GM06990 (cell line): ENCODE measurements around the gene TRMT44.

Experiments used
- DNase-seq: peaks from one replicate; pipeline ENCODE4 v3.0.0-alpha.2; 2011; ENCODE audit not compliant: insufficient read length; ENCODE audit errors: extremely low read depth
- H3K27me3 ChIP-seq: replicated peaks from 2 replicates; pipeline ENCODE4 v1.6.0; 2011; ENCODE audit warnings: low read length; ENCODE audit not compliant: control insufficient read depth, insufficient read depth
- H3K36me3 ChIP-seq: 2 replicates; pipeline ENCODE4 v1.5.1; 2011; ENCODE audit warnings: low read length; ENCODE audit not compliant: control insufficient read depth, insufficient read depth
- H3K4me3 ChIP-seq: replicated peaks from 2 replicates; pipeline ENCODE4 v1.5.1; 2011; ENCODE audit warnings: low read depth, mild to moderate bottlenecking, control low read depth, low read length
- TF ChIP-seq, protein P1 (sequence below): IDR thresholded peaks from 2 replicates; pipeline ENCODE4 v1.5.1; 2011; ENCODE audit warnings: low read length, control low read depth, mild to moderate bottlenecking, inconsistent platforms; ENCODE audit not compliant: insufficient read depth, poor library complexity, severe bottlenecking

TRMT44 gene

DNA sequence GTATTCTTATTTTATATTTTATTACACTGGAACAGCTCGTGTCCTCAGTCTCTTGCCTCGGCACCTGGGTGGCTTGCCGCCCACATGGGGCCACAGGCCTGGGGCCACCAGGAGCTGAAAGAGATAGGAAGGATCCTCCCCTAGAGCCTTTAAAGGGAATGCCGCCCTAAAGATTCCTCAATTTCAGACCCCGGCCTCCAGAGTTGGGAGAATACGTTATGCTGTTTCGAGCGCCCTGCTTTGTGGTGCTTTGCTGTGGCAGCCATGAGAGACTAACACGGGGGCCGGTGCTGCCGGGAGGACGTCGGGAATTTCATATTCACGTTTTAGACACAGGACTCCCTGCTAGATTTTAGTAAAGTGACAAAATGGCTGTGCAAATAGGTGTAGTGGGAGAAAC, 33.3 kb upstream of the TRMT44 start:
- no peaks in the 10 kb centered on the region for H3K27me3 ChIP-seq
- H3K4me3 ChIP-seq: no peak overlapping the region
- DNase-seq: no peak
- H3K36me3 ChIP-seq: peaks cover 11% of the 10 kb centered on the region
- TF ChIP-seq, protein P1, sequence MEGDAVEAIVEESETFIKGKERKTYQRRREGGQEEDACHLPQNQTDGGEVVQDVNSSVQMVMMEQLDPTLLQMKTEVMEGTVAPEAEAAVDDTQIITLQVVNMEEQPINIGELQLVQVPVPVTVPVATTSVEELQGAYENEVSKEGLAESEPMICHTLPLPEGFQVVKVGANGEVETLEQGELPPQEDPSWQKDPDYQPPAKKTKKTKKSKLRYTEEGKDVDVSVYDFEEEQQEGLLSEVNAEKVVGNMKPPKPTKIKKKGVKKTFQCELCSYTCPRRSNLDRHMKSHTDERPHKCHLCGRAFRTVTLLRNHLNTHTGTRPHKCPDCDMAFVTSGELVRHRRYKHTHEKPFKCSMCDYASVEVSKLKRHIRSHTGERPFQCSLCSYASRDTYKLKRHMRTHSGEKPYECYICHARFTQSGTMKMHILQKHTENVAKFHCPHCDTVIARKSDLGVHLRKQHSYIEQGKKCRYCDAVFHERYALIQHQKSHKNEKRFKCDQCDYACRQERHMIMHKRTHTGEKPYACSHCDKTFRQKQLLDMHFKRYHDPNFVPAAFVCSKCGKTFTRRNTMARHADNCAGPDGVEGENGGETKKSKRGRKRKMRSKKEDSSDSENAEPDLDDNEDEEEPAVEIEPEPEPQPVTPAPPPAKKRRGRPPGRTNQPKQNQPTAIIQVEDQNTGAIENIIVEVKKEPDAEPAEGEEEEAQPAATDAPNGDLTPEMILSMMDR: no peak

DNA sequence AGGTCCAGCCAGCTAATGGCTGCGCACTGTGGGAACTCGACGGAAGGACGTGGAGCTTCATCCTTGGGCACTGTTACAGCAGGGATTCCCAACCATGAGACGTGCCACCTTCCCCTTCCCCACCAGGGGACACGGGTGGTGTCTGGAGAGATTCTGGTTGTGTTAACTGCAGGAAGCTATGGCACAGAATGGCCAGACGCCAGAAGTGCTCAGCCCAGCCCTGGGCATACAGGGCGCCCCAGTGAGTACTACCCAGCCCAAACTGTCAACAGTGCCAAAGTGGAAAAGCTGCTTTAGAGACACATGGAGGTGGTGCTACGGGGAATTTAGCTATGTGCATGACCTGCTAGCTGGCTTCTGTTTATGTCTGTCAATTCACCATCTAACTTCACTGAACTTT, 32.8 kb upstream of the TRMT44 start:
- peaks cover 14% of the 10 kb centered on the region for H3K36me3 ChIP-seq

DNA sequence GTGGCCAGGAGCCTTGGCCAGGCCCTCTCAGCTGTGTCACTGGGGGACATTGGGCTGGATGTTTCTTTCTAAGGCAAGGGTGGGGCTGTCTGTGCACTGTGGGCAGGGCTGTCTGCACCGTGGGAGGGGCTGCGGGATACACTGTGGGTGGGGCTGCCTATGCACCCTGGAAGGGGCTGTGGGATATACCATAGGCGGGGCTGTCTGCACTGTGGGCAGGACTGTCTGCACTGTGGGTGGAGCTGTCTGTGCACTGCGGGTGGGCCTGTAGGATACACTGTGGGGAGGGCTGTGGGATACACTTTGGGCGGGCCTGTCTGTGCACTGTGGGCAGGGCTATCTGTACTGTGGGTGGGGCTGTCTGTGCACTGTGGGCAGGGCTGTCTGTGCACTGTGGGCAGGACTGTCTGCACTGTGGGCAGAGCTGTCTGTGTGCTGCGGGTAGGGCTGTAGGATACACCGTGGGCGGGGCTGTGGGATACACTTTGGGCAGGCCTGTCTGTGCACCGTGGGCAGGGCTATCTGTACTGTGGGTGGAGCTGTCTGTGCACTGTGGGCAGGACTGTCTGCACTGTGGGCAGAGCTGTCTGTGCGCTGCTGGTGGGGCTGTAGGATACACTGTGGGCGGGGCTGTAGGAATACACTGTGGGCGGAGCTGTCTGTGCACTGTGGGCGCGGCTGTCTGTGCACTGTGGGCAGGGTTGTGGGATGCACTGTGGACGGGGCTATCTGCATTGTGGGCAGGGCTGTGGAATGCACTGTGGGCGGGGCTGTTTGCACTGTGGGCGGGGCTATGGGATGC, 31.1 kb upstream of the TRMT44 start:
- Histone ChIP-seq H3K4me3 (no peak overlapping the region), H3K27me3 (no peaks in the 10 kb centered on the region), H3K36me3 (peaks cover 21% of the 10 kb centered on the region)
- DNase-seq: no peak
- TF ChIP-seq, protein P1: no peak

More for the DNA sequence above, 32.8 kb upstream of the TRMT44 start:
- Histone ChIP-seq H3K4me3 (no peak overlapping the region), H3K27me3 (no peaks in the 10 kb centered on the region)
- TF ChIP-seq, protein P1: no peak
- DNase-seq: no peak

DNA sequence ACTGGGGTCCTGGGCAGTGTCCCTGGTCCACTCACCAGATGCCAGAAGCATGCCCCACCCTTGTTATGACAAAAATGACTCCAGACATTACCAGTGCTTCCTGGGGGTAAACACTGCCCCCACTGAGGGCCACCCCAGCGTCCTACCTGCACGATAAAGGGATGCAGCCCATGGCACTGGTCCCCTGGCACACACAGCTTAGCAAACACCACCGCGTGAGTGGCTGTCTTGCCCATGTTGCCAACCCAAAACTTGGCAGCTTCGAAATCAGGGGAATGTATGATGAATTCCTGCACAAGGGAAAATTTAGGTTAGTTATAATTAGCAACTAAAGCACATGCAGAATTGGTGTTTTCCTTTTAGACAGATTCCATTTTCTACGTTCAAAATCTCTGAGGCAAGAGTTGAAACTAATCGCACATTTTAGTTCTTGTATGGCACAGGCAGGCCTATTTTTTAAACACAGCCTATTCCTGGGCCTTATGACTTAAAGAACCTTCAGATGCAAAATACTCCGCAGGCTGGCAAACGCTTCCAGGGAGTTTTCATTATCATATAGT, 30.4 kb upstream of the TRMT44 start:
- Histone ChIP-seq H3K27me3 (no peaks in the 10 kb centered on the region), H3K36me3 (peaks cover 23% of the 10 kb centered on the region), H3K4me3 (no peak overlapping the region)
- no peak for DNase-seq
- TF ChIP-seq, protein P1: no peak

DNA sequence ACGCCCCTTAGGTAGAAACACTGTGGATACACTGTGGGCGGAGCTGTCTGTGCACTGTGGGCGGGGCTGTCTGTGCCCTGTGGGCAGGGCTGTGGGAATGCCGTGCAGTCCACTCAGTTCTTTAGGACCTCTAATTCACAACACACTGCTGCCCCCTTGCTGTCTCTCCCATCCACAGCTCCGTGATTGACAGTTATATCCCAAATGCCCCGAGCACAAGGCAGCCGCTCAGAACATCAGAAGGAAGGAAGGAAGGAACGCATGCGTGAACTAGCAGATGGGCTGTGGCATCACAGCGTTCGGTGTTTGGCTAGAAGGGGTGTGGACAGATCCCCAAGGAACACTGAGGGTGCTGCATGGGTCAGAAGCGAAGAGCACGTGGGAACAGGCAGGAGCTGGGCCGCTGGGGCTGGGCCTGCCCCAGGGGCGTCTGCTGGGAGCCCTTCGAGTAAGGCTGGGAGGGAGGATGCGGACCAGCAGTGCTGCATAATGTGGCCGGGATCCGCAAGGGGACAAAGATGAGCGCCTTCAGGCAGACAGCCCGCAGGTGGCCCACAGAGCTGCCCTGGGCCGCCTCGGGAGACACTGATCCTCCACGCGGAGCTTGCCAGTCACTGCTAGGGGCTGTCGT, 29.8 kb upstream of the TRMT44 start:
- Histone ChIP-seq H3K4me3 (no peak overlapping the region), H3K36me3 (peaks cover 23% of the 10 kb centered on the region)

More for the DNA sequence above, 29.8 kb upstream of the TRMT44 start:
- DNase-seq: no peak
- TF ChIP-seq, protein P1: no peak
- no peaks in the 10 kb centered on the region for H3K27me3 ChIP-seq
